NCI-H146 treated with DMSO at 0.1 percent for 48 hours (cell line): ENCODE data around the gene RABL2A.
"Not testable (repeated sequence)": the region's sequence is repeated elsewhere in the genome, so short reads cannot be mapped to it uniquely, and the experiment has no call there.

ENCODE experiments used
- DNase-seq: peaks from one replicate; lab custom pipeline; 2025; ENCODE audit not compliant: unreplicated experiment; lab: John Stamatoyannopoulos, UW

RABL2A gene

GRCh38 chr2:113677330-113677729, 50.3 kb downstream of the RABL2A start:
- no peak for DNase-seq

- peak; percentile 38 for DNase-seq
These were observed 52.4 kb downstream of the RABL2A start for GRCh38 chr2:113679457-113679856.

- no peak for DNase-seq
These were observed 58.4 kb downstream of the RABL2A start for GRCh38 chr2:113685471-113685870.

GRCh38 chr2:113686537-113686936, 59.5 kb downstream of the RABL2A start:
- no peak for DNase-seq

- not testable (repeated sequence) for DNase-seq
These were observed 63.8 kb downstream of the RABL2A start for GRCh38 chr2:113690871-113691270.
